Measurements from ENCODE around the gene SAMD11.

DNA sequence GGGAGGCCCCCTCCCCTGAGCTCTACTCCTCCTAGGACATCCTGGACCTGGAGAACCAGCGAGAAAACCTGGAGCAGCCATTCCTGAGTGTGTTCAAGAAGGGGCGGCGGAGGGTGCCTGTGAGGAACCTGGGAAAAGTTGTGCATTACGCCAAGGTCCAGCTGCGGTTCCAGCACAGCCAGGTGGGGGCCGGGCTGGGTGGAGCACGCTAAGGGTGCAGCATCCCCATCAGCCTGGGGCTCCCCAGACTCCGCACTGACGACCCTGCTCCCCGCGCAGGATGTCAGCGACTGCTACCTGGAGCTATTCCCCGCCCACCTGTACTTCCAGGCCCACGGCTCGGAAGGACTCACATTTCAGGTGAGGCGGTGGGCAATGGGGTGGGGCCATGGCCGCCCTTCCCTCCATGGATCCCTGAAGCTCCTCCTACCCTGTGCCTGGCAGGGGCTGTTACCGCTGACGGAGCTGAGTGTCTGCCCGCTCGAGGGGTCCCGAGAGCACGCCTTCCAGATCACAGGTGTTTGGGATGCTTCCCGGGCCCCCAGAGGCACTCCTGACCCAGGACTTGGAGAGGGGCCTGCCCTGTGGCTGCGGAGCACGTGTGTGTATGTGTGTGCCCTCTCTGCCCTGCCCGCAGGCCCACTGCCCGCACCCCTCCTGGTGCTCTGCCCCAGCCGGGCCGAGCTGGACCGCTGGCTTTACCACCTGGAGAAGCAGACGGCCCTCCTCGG lies 46.7 kb downstream of the SAMD11 start:
- TF ChIP-seq, protein P1, sequence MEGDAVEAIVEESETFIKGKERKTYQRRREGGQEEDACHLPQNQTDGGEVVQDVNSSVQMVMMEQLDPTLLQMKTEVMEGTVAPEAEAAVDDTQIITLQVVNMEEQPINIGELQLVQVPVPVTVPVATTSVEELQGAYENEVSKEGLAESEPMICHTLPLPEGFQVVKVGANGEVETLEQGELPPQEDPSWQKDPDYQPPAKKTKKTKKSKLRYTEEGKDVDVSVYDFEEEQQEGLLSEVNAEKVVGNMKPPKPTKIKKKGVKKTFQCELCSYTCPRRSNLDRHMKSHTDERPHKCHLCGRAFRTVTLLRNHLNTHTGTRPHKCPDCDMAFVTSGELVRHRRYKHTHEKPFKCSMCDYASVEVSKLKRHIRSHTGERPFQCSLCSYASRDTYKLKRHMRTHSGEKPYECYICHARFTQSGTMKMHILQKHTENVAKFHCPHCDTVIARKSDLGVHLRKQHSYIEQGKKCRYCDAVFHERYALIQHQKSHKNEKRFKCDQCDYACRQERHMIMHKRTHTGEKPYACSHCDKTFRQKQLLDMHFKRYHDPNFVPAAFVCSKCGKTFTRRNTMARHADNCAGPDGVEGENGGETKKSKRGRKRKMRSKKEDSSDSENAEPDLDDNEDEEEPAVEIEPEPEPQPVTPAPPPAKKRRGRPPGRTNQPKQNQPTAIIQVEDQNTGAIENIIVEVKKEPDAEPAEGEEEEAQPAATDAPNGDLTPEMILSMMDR (IDR thresholded peaks at IDR 0.05) = no peak
- TF ChIP-seq POLR2A (IDR thresholded peaks at IDR 0.05) = no peak
